Pons (tissue), 1 donor: ENCODE measurements around the gene PPCS.

Experiments
- DNase-seq: peaks from one replicate; pipeline ENCODE4 v3.0.0-alpha.2; 2016; ENCODE audit warnings: low spot score

The PPCS gene

DNA sequence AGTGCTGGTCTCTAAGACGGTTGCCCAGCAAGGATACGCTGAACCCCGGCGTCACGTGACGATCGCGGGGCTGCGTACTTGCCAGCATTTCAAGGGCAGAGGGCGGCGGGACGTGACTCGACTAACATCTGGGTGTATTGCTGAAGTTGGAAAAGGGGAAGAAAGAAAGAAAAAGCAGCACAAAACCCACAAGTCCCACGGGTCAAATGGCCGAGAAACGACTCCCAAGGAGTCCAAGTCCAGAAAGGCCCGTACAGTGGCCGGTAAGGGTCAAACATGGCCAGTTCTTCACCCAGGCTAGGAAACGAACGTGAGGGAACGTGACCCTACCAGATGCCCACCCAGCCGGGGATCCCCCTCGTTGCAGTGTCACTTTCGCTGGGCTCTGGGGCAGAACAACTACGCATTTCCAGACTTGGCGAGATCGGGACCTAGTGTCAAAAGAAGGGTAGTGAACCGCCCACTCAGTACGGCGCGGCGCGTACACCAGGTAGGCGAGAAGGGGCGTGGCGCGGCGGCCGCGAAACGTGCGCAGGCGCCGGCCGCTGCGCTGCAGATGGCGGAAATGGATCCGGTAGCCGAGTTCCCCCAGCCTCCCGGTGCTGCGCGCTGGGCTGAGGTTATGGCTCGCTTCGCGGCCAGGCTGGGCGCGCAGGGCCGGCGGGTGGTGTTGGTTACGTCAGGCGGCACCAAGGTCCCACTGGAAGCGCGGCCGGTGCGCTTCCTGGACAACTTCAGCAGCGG lies at the start of gene PPCS, which contains the start of gene ZMYND12:
PPCS (plus strand) TSS at position 534 of the 744 bp plus-strand sequence; CDS start at position 557, 23 bp downstream.
ZMYND12 (minus strand) TSS at position 13 of the 744 bp plus-strand sequence. CDS start 25 bp downstream, outside the sequence.
- DNase-seq: peak; percentile 88

DNA sequence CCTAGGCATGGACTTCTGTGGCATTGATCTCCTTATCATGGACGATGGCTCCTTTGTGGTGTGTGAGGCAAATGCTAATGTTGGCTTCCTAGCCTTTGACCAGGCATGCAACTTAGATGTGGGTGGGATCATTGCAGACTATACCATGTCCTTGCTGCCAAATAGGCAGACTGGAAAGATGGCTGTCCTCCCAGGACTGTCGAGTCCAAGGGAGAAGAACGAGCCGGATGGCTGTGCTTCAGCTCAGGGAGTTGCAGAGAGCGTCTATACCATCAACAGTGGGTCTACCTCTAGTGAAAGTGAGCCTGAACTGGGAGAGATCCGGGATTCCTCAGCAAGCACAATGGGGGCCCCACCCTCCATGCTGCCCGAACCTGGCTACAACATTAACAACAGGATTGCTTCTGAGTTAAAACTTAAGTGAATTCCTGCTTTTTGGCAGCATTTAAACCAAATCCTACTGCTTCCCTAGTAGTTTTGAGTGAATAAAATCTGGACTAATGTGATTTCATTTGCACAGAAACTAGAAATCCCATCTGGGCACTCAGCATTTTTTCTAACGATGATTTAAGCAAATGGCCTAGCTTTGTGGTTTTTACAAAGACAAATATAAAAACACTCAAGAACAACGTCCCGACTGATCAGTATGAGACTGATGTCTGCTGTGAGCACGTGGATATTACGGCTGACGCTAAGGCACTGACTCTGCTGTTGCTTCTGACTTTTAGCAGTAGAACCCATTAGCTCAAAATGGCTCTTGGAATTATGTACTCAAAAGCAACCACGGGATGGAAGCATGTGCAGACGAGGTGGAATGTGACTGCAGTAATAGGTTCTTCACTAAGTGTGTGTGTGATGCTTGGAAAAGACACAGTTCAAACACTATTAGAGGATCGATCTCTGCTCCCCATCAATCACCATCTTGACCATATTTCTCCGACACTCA lies 41.5 kb upstream of the PPCS start:
- no peak for DNase-seq

DNA sequence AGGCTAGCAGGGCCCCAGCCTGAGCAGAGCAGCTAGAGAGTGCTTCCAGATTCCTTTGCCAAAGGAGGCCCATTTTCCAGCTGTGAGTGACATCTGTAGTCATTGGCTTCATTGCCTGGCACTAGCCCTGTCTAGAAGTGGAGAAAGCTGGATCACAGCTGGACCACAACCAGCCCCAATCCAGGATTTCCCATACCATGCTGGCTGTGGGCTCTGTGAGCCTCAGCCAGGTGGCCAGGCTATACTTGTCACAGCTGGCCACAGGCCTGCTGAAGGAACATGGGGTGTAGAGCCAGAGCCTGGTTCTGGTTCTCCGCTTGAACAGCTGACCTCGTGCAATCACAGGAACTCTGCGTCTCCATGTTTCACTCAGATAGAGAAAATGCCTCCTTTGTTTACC lies 39.2 kb upstream of the PPCS start:
- no peak for DNase-seq

DNA sequence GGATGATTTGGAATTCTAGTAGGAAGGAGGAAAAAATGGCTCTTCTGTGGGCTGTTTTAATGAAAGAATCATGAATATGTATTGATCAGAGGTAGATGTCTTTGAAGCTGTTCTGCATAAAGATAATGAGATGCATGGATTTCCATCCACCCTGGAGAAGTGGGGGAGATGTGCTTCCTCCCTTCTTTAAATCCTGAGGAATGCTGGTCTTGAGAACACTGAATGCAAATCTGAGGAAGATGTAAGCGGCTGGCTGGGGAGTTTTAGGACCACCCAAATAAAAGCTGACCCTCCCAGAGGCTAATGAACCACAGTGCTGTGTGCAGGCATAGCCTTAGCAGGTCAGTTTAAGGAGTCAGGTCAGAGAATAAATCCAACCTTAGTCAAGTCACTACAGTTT lies 37.8 kb upstream of the PPCS start:
- no peak for DNase-seq

DNA sequence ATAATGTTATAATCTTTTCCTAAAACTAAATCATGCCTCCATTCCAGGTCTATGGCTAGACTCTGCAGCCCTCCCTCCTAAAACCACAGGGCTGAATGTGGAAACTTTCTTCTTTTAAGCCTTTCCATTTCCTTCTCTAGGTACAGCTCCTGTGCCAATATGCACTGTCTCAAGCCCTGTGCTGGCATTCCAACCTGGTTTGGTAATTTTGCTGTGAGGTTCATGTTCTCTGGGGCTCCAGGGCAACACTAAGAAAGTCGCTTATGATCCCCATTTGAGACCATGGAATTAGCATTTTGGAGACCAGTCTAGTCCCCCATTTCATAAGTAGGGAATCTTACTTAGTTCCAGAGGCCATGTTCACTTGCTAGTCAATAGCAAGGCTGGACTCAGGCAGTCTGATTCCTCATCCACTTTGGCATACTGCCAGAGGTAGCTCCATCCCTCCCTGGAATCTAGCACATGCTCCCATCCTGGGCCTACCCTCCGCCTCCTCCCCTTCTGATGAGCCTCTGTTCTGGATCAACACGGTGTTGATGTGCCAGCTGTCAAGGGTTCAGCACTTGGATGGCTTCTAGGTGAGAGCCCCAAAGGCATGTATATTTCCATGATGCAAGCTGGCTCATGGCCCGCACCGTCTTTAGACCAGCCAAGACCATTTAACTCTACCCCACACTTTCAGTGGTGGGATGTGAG lies 37.1 kb upstream of the PPCS start:
- no peak for DNase-seq

DNA sequence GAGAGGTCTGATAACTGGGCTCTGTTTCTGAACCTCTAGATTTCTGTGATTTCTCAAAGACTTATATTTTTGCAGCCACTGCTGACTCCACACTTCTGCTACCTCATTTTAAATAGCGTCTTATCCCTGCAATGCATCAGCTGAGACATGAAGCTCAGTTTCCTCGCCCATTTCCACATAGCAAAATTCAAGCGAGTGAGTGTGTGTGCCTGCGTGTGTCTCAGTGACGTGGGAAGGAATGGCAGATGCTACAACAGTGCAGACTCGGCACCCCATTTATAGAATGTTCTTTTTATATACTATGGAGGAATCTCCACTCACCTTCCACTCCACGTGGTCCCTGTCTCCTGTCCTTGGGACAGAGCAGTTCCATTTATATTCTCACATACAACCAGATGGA lies 36.2 kb upstream of the PPCS start:
- DNase-seq: no peak

DNA sequence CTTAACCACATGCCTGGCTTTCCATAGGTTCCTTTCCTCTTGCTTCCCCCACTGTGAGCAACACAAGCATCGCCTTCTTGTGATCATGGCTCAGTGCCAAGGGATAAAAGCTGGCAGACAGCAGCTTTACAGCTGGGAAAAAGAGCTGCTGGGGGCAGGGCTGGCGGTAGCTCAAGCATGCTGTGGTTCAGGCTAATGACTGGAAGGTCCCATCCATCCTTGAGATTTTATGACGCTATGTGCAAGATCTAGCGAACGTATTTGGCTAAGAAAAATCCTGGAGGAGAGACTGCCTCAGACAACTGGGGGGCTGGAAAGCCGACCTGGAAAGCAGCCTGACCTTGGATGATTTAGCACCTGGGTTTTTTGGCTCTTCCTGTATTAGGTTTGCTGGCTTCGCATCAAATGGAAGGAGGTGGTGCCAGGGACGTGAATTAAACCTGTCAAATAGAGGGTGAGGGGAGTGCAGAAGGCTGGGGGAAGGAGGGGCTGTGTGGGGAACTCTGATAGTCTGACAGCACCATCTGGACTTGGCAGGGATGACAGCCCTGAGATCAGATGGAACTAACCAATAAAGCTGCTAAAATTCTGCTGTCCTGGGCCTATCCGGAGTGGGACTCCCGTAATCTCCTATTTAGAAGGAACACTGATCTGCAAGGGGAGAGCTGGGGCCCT lies 35.3 kb upstream of the PPCS start:
- peak; percentile 83 for DNase-seq

DNA sequence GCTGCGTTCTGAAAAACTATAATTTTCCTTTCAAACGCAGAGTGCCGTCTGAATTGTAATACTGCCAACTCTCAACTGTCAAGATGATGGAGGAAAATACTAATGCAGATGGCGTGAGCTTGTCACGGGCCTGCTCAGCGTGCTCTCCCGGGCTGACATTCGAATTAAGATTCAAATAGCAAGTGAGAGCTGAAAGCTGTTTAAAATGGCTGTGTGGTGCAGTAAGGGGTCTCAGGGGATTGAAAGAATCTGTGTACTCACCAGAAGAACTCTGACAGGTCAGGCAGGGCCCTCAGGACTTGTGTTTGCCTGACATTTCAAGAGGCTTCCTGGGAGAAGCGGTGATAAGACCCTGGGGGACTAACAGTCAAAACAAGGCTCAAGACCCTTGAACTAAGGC lies 33.6 kb upstream of the PPCS start:
- no peak for DNase-seq

DNA sequence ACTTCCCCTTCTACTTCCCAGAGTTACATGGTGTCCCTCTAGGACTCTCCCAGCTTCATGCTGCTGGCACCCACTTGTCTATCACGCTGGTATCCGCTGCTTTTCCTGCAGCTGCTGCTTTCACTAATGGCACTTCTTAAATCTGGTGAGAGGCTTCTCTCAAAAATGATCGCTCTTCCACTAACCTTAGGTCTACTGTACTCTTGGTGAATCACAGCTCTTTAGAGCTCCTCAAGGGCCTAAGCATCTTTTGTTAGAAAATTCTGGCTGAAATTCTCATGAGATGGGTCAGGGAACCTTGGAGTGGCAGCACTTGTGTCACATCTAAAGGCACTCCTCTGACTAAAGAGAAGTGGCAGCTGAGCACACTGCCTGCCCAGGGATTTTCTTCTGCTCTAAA lies 32.7 kb upstream of the PPCS start:
- DNase-seq: no peak

DNA sequence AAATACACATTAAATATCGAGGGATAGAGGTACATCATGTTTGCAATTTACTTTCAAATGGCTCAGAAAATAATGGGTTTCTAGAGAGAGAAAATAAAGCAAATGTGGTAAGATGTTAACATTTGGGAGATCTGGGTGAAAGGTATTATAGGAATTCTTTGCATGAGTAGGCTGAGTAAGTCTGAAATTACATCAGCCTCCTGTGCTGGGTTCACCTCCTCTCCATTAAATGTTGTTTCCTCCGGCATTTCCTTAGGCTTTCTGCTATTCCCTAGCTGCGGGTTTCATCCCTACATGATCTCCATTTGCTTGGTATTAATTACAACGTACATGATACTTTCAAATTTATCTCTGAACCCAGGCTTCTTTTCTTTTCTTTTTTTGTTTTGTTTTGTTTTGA lies 32.1 kb upstream of the PPCS start:
- DNase-seq: no peak

DNA sequence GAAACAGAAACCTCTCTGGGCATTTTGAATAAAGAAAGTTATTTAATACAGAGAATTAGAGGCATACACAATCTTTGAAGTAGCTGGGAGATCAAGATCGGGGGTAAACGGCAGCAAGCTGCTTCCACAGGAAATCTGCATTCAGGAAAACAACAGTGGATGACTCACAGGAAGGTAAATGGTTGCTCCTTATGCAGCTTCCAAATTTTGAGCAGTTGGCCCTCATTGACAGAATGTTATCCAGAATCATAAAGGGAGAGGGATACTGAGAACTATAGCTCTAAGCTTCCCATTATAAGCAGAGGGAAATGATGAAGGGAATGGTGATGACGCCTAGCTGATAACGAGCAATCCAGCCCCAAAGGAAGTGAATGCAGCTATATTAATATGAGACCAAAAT lies 29.1 kb upstream of the PPCS start:
- no peak for DNase-seq

DNA sequence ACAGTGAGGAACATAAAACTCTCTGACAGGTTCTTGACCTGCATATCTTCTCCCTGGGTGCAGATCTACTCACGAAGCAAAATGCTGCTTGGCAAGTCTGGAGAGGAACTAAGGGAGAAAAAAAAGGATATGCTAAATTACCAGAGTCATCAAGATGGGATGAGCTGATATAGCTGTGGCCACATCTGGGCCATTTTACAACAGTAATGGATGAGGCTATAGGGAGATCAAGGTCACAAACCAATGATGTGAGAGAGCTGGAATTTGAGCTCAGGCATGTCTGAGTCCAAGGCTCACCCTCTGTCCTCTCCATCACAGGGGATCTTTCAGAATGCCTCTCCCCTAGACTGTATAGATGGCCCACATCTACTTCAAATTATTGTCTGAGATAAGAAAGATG lies 26.7 kb upstream of the PPCS start:
- DNase-seq: no peak

DNA sequence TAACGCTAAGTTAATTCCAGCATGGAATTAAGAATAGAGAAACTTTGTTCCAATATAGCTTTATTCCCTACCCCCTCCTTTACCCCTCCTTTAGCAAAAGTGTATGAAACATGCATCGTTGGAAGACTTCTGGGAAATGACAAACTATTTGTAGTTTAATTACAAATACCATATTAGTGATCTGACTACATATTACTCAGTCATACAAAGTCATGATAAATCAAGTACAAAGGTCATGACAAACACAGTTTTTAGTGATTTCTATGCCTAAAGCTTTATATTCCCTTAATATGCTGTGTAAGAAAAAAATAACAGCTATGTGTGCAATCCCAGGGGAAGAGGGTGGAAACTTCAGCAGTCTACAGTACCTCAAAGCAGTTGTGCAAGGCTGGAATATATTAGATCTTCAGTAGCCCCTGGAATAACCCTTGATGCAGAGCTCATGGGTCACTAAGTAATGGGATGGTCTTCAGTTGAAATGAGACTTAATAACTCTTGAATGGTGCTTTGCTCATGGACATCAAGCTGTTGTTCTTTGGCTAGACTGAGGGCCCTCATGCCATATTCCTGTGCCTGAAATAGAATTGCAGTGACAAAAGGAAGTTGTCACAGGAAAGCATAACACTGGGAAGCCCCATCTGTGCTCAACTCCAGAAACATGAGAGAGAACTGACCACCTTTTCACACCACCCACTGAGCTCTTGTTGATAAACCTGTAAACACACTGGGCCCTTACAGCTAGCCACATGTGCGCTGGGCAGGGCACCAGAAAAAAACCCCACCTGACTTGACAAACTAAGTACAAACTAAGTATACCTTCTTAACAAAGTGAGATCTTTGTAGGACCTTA lies 25.8 kb upstream of the PPCS start:
- DNase-seq: no peak

DNA sequence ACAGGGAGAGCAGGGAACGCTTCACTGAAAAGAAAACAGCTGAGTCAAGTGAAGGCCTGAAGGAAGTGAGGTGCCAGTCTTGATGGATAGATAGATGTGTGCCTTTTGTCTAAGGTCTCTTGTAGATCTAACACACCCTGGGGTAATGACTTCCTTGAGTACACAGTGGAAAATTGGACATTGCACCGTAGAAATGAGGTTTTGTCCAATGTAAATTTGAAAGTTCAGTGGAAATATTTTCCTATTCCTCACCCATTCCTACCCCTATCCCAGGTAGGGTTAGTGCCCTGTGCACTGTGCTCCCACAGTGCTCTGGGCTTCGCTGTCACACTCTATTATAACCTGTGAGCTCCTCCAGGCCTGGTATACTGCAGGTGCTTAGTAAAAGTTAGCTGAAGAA lies 24.8 kb upstream of the PPCS start:
- DNase-seq: no peak

DNA sequence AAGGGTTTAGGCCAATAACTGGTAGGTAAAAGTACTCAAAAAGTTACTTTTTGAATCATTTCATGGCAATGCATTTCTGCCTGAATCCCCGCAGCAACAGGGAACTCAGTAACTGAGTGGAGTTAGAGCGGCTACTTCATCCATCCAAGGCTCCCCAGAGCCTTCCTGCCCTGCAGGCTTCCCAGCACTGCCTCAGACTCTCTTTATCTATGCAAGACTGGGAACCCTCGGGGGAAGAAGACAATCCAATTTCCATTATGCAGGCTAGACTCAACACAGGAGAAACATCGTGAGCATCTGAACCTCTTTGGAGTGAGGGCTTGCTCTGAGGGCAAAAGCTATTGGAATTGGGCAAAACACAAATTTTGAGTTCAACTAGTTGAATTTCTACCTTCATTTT lies 23.6 kb upstream of the PPCS start:
- no peak for DNase-seq

DNA sequence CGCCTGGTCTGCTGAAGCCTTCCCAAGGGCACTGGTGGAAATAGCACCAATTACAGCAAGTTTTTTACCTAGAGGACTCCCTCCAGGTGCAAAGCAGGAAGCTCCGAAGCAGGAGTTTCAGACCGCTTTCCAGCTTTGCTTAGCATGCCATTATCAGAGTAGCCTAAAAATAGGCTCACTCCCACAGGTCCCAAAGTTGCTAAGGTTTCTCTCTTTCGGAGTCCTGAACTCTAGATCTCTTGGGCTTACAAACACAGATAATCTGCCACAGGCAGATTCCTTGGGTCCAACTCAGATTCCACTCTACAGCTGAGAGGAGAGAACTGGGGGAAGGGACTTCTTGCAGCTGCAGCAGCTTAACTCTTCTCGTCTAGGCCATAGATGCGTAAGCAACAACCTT lies 23.0 kb upstream of the PPCS start:
- DNase-seq: no peak

DNA sequence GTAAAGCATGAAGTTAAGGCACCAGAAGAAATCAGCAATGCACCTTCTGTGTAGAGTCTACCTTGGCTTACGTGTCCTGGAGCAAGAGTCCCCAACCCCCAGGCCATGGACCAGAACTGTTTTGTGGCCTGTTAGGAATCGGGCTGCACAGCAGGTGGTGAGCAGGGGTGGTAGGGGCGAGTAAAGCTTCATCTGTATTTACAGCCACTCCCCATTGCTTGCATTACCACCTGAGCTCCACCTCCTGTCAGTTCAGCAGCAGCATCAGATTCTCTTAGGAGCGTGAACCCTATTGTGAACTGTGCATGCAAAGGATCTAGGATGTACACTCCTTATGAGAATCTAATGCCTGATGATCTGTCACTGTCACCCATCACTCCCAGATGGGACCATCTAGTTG lies 22.0 kb upstream of the PPCS start:
- DNase-seq: no peak

DNA sequence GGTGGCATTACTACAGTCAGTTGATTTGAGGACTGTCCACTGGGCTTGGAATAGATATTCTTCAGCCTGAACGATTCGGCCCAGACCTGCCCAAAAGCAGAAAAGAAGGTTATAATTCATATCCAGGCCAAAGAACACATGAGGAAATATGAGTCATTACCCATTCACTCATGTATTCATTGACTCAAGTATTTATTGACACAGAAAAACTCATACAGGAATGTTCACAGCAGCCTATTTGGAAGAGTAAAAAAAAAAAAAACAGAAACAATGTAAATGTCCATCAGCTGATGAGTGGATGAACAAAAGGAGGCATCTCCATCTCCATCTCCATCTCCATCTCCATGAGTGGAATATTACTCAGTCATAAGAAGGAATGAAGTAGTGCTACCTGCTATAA lies 16.4 kb upstream of the PPCS start:
- no peak for DNase-seq

DNA sequence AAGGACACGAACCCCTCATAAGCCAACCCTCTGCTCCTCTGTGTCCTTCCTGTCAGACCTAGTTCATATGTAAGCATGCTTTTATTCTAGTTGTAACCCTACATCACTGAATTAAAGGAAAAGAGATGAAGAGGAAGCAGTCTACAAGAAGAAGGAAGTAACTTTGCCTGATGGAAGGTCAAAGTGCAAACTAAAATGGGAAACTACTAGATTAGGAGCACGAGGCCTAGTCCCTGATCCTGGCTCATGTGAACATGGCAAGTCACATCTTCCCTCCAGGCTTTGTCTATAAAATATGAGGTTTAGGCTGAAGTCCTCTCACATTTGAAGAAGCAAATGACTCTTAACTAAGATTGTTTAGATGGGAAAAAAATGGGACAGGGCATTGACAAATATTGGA lies 13.7 kb upstream of the PPCS start:
- DNase-seq: no peak

DNA sequence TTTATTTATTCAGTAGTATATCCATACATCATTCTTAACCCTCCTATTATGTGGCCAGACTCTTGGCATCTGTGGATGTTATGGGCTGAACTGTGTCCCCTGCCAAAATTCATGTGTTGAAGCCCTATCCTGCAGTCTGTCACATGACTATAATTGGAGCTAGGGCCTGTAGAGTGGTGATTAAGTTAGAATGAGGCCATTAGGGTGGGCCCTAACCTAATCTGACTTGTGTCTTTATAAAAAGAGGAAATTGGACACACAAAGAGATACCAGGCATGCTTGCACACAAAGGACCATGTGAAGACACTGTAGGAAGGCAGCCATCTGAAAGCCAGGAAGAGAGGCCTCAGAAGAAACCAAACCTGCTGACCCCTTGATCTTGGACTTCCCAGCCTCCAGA lies 7.1 kb upstream of the PPCS start:
- DNase-seq: no peak

DNA sequence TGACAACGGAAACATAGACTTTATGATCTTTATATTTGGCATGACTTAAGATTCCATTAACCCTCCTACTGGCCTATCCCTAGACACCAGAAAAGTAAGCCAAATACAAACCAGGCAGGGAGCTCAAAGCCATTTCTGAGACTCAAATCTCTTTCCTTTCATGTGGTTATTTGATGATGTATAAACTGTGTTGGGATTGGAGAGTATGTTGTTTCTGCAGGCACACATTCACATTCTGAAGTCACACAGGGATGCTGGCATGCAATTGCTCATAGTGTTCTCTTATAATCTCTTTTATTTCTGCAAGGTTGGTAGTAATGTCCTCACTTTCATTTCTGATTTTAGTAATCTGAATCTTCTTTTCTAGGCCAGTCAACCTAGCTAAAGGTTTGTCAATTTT lies 6.3 kb upstream of the PPCS start:
- DNase-seq: no peak
